HCT116 (cell line): ENCODE measurements around the gene SECISBP2.

Experiments used
- POLR2AphosphoS5 ChIP-seq: IDR thresholded peaks from 2 replicates; pipeline ENCODE4 v1.6.1; 2011; ENCODE audit warnings: mild to moderate bottlenecking, low read depth, low read length, moderate library complexity
- TCF7L2 ChIP-seq: IDR thresholded peaks from 2 replicates; pipeline ENCODE4 v1.7.0; 2011; ENCODE audit warnings: borderline replicate concordance, inconsistent platforms; ENCODE audit not compliant: insufficient read depth, insufficient read length; ENCODE audit errors: extremely low read depth
- TF ChIP-seq, protein P1 (sequence below), 3 experiments: fragments of 200-600 bp in 1 of 3; sonication (generic) in 1 of 3; IDR thresholded peaks in 2 of 3; conservative IDR thresholded peaks in 1 of 3; 2 replicates each; pipeline ENCODE4 v1.5.1; 2012 to 2017; ENCODE audit warnings: low read depth in 2 of 3, low read length in 2 of 3, antibody characterized with exemption in 1 of 3, borderline replicate concordance in 1 of 3, control low read depth in 1 of 3, mild to moderate bottlenecking in 1 of 3, mixed read lengths in 1 of 3, mixed run types in 1 of 3, moderate library complexity in 1 of 3; ENCODE audit not compliant: insufficient read depth in 1 of 3

DNA sequence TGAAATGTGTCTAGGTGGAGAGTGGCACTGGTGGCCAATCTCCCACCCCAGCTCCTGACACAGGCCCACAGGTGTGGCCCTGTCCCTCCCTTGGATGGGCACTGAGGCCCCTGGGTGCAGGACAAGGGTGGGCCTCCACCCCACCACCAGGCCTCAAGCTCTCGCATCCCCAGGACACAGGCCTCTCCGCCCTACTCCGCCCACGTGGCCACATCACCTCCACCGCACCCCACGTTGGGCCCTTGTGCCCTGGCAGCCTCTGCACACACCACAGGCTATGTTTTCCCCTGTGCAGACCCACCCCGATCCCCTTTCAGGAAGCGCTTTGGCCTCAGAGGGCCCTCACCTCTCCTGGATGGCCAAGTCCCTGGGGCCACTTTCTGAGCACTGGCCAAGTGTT is 54.7 kb downstream of the SECISBP2 start:
- TF ChIP-seq, protein P1, sequence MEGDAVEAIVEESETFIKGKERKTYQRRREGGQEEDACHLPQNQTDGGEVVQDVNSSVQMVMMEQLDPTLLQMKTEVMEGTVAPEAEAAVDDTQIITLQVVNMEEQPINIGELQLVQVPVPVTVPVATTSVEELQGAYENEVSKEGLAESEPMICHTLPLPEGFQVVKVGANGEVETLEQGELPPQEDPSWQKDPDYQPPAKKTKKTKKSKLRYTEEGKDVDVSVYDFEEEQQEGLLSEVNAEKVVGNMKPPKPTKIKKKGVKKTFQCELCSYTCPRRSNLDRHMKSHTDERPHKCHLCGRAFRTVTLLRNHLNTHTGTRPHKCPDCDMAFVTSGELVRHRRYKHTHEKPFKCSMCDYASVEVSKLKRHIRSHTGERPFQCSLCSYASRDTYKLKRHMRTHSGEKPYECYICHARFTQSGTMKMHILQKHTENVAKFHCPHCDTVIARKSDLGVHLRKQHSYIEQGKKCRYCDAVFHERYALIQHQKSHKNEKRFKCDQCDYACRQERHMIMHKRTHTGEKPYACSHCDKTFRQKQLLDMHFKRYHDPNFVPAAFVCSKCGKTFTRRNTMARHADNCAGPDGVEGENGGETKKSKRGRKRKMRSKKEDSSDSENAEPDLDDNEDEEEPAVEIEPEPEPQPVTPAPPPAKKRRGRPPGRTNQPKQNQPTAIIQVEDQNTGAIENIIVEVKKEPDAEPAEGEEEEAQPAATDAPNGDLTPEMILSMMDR (IDR thresholded peaks at IDR 0.05 in 2 of 3, conservative IDR thresholded peaks at IDR 0.05 in 1 of 3; ENCODE audit: borderline replicate concordance in 1 of 3, insufficient read depth in 1 of 3, low read depth in 2 of 3, low read length in 2 of 3), result no peak
- TF ChIP-seq POLR2AphosphoS5 (no peak), TCF7L2 (no peak)
